Effector memory CD4-positive, alpha-beta T cell (primary cell): Measurements from ENCODE around the gene CIDEB.
A peak's percentile ranks its signal among the peaks of the same experiment; 100 is the strongest.

ENCODE experiments used
- DNase-seq, 3 donors: peaks; one replicate each; pipeline ENCODE4 v3.0.0-alpha.2; 2020
- H3K27ac ChIP-seq: 2 replicates; pipeline ENCODE4 v1.7.0; 2013; ENCODE audit warnings: mild to moderate bottlenecking, low read length, moderate library complexity; ENCODE audit not compliant: insufficient read depth, poor library complexity, severe bottlenecking
- H3K27me3 ChIP-seq: replicated peaks from 2 replicates; pipeline ENCODE4 v1.7.0; 2013; ENCODE audit warnings: mild to moderate bottlenecking, low read length; ENCODE audit not compliant: insufficient read depth, control insufficient read depth, poor library complexity, severe bottlenecking
- H3K36me3 ChIP-seq: 2 replicates; pipeline ENCODE4 v1.7.0; 2013; ENCODE audit warnings: mild to moderate bottlenecking, low read length, moderate library complexity; ENCODE audit not compliant: control insufficient read depth, insufficient read depth
- H3K4me1 ChIP-seq: 2 replicates; pipeline ENCODE4 v1.7.0; 2013; ENCODE audit warnings: low read length, mild to moderate bottlenecking; ENCODE audit not compliant: control insufficient read depth, insufficient read depth, poor library complexity, severe bottlenecking
- H3K4me3 ChIP-seq: 2 replicates; pipeline ENCODE4 v1.7.0; 2013; ENCODE audit warnings: low read length, low read depth, mild to moderate bottlenecking; ENCODE audit not compliant: insufficient read depth, poor library complexity, severe bottlenecking
- H3K9me3 ChIP-seq: 2 replicates; pipeline ENCODE4 v1.7.0; 2013; ENCODE audit warnings: mild to moderate bottlenecking, low read length, moderate library complexity; ENCODE audit not compliant: control insufficient read depth

The CIDEB gene

GRCh38 chr14:24312736-24313507 lies 5.1 kb upstream of the CIDEB start:
- no peaks in the 10 kb centered on the region for H3K27me3 ChIP-seq
- peaks cover 65% of the 10 kb centered on the region for H3K4me1 ChIP-seq
- H3K9me3 ChIP-seq: no peaks in the 10 kb centered on the region
- peak in 2 of 3 donors; percentile 35 to 45 for DNase-seq
- H3K27ac ChIP-seq: peak overlapping the region; percentile 75
- no peaks in the 10 kb centered on the region for H3K36me3 ChIP-seq
- peak overlapping the region; percentile 2 for H3K4me3 ChIP-seq

GRCh38 chr14:24311837-24312615 lies 4.2 kb upstream of the CIDEB start:
- H3K4me3 ChIP-seq: peak overlapping the region; percentile 47
- no peaks in the 10 kb centered on the region for H3K27me3 ChIP-seq
- H3K9me3 ChIP-seq: no peaks in the 10 kb centered on the region
- H3K36me3 ChIP-seq: peaks cover 7% of the 10 kb centered on the region
- no peak for DNase-seq
- H3K4me1 ChIP-seq: peaks cover 65% of the 10 kb centered on the region
- H3K27ac ChIP-seq: peak overlapping the region; percentile 75

GRCh38 chr14:24310646-24311604 lies 3.1 kb upstream of the CIDEB start, which contains the start of gene LTB4R:
TSS of gene LTB4R (plus strand) at chr14:24311502. CDS start at chr14:24315652, 4,150 bp downstream.
- Histone ChIP-seq H3K27me3 (no peaks in the 10 kb centered on the region), H3K4me3 (peak within 1 kb of the TSS; percentile 47), H3K9me3 (no peaks in the 10 kb centered on the region), H3K36me3 (peaks cover 18% of the 10 kb centered on the region), H3K4me1 (peaks cover 65% of the 10 kb centered on the region), H3K27ac (peak within 1 kb of the TSS; percentile 75)
- peak; percentile 58 to 67 (median 63) for DNase-seq

- Histone ChIP-seq H3K4me1 (peaks cover 59% of the 10 kb centered on the region), H3K36me3 (peaks cover 24% of the 10 kb centered on the region), H3K27me3 (no peaks in the 10 kb centered on the region), H3K4me3 (peak overlapping the region; percentile 47), H3K9me3 (no peaks in the 10 kb centered on the region), H3K27ac (peak overlapping the region; percentile 75)
- DNase-seq: no peak
These were observed 2.5 kb upstream of the CIDEB start for GRCh38 chr14:24310265-24310645.

GRCh38 chr14:24309538-24310264 lies 1.9 kb upstream of the CIDEB start, which contains the start of gene LTB4R2:
TSS of gene LTB4R2 (plus strand) at chr14:24310140. CDS start at chr14:24310665, 525 bp downstream.
- Histone ChIP-seq H3K4me3 (peak within 1 kb of the TSS; percentile 47), H3K9me3 (no peaks in the 10 kb centered on the region), H3K27me3 (no peaks in the 10 kb centered on the region), H3K4me1 (peaks cover 53% of the 10 kb centered on the region), H3K36me3 (peaks cover 30% of the 10 kb centered on the region), H3K27ac (peak within 1 kb of the TSS; percentile 75)
- DNase-seq: no peak

GRCh38 chr14:24308342-24309124 lies 756 bp upstream of the CIDEB start:
- peaks cover 41% of the 10 kb centered on the region for H3K4me1 ChIP-seq

GRCh38 chr14:24307156-24307574 lies 612 bp downstream of the CIDEB start:
- H3K27me3 ChIP-seq: no peaks in the 10 kb centered on the region
- peaks cover 55% of the 10 kb centered on the region for H3K36me3 ChIP-seq
- no peak overlapping the region for H3K4me3 ChIP-seq
- H3K9me3 ChIP-seq: no peaks in the 10 kb centered on the region
- H3K4me1 ChIP-seq: peaks cover 29% of the 10 kb centered on the region
- H3K27ac ChIP-seq: no peak overlapping the region
- DNase-seq: no peak

More at GRCh38 chr14:24308342-24309124, 756 bp upstream of the CIDEB start:
- Histone ChIP-seq H3K27ac (peak overlapping the region; percentile 75), H3K36me3 (peaks cover 41% of the 10 kb centered on the region), H3K4me3 (no peak overlapping the region), H3K9me3 (no peaks in the 10 kb centered on the region), H3K27me3 (no peaks in the 10 kb centered on the region)
- no peak for DNase-seq

- H3K9me3 ChIP-seq: no peaks in the 10 kb centered on the region
- H3K27me3 ChIP-seq: no peaks in the 10 kb centered on the region
- H3K4me3 ChIP-seq: no peak overlapping the region
- peaks cover 16% of the 10 kb centered on the region for H3K4me1 ChIP-seq
- no peak overlapping the region for H3K27ac ChIP-seq
- peaks cover 60% of the 10 kb centered on the region for H3K36me3 ChIP-seq
- no peak for DNase-seq
These were observed 3.8 kb downstream of the CIDEB start for GRCh38 chr14:24304019-24304387.
